ENCODE data around the gene SNTA1.
A peak's percentile ranks its signal among the peaks of the same experiment; 100 is the strongest.
"Not testable (repeated sequence)": the region's sequence is repeated elsewhere in the genome, so short reads cannot be mapped to it uniquely, and the experiment has no call there.

Gene SNTA1

GRCh38 chr20:33391722-33392415 lies 51.7 kb downstream of the SNTA1 start:
- no peak overlapping the region for H3K4me3 ChIP-seq (ENCODE audit: low read depth, low read length)
- DNase-seq (ENCODE audit: low read depth, low spot score): peak; percentile 71
- TF ChIP-seq, protein P1, sequence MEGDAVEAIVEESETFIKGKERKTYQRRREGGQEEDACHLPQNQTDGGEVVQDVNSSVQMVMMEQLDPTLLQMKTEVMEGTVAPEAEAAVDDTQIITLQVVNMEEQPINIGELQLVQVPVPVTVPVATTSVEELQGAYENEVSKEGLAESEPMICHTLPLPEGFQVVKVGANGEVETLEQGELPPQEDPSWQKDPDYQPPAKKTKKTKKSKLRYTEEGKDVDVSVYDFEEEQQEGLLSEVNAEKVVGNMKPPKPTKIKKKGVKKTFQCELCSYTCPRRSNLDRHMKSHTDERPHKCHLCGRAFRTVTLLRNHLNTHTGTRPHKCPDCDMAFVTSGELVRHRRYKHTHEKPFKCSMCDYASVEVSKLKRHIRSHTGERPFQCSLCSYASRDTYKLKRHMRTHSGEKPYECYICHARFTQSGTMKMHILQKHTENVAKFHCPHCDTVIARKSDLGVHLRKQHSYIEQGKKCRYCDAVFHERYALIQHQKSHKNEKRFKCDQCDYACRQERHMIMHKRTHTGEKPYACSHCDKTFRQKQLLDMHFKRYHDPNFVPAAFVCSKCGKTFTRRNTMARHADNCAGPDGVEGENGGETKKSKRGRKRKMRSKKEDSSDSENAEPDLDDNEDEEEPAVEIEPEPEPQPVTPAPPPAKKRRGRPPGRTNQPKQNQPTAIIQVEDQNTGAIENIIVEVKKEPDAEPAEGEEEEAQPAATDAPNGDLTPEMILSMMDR (IDR thresholded peaks at IDR 0.05; ENCODE audit: low read depth, low read length): no peak
- in situ Hi-C loops (cut with HindIII; ENCODE audit: low sequenced_read_pairs): no loop called here

GRCh38 chr20:33389326-33389725 lies 54.2 kb downstream of the SNTA1 start:
- DNase-seq (ENCODE audit: low read depth, low spot score); in situ Hi-C loops (cut with HindIII; ENCODE audit: low sequenced_read_pairs); H3K4me3 ChIP-seq (ENCODE audit: low read depth, low read length): not testable (repeated sequence)

GRCh38 chr20:33388268-33388667 lies 55.3 kb downstream of the SNTA1 start:
- H3K4me3 ChIP-seq (ENCODE audit: low read depth, low read length): no peak overlapping the region
- in situ Hi-C loops (cut with HindIII; ENCODE audit: low sequenced_read_pairs): no loop called here
- DNase-seq (ENCODE audit: low read depth, low spot score): no peak
- TF ChIP-seq, protein P1 (IDR thresholded peaks at IDR 0.05; ENCODE audit: low read depth, low read length): no peak

DNA sequence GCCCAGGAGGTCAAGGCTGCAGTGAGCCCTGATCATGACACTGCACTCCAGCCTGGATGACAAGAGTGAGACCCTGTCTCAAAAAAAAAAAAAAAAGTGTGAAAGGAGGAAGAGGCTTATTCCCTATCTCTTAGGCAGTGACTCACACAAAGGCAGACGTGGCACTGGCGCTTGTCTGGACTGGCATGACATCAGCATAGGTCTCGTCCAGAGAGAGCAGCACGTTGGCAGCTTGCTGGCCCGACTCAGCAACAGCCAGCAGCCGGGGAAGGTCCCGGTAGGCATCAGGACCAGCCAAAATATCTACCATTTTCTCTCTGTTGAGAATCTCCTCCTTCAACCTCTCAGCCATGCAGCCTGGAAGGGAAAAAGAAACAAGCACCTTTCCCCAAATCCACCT lies 56.4 kb downstream of the SNTA1 start:
- H3K4me3 ChIP-seq (ENCODE audit: low read depth, low read length): no peak overlapping the region
- TF ChIP-seq, protein P1 (IDR thresholded peaks at IDR 0.05; ENCODE audit: low read depth, low read length): no peak
- no peak for DNase-seq (ENCODE audit: low read depth, low spot score)
- in situ Hi-C loops (cut with HindIII; ENCODE audit: low sequenced_read_pairs): no loop called here

DNA sequence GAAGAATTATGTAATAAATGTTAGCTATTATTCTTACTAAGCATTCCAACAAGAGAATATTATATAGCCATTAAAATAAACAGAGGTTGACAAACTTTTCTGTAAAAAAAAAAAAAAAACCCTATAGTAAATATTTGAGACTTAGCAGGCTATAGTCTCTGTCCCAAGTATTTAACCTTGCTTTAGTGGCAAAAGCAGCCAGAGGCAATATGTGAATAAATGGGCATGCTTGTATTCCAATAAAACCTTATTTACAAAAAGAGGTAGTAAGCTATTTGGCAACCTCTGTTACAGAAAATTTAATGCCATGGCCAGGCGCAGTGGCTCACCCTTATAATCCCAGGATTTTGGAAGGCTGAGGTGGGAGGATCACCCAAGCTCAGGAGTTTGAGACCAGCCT lies 56.9 kb downstream of the SNTA1 start:
- in situ Hi-C loops (cut with HindIII; ENCODE audit: low sequenced_read_pairs): no loop called here
- H3K4me3 ChIP-seq (ENCODE audit: low read depth, low read length): no peak overlapping the region
- DNase-seq (ENCODE audit: low read depth, low spot score): no peak
- TF ChIP-seq, protein P1 (IDR thresholded peaks at IDR 0.05; ENCODE audit: low read depth, low read length): no peak

DNA sequence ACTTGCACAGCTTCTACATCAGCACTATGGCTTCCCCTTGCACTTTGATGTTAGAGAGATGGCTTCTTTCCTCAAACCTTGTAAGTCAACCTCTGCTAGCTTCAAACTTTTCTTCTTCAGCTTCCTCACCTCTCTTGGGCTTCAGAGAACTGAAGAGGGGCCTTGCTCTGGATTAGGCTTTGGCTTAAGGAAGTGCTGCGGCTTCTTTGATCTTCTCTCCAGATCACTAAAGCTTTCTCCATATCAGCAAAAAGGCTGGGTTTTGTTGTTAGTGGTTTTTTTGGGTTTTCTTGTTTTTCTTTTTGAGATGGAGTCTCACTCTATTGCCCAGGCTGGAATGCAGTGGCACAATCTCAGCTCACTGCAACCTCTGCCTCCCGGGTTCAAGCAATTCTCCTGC lies 66.2 kb downstream of the SNTA1 start:
- no peak overlapping the region for H3K4me3 ChIP-seq (ENCODE audit: low read depth, low read length)
- DNase-seq (ENCODE audit: low read depth, low spot score): no peak
- in situ Hi-C loops (cut with HindIII; ENCODE audit: low sequenced_read_pairs): no loop called here
- TF ChIP-seq, protein P1 (IDR thresholded peaks at IDR 0.05; ENCODE audit: low read depth, low read length): no peak

GRCh38 chr20:33373735-33374605 lies 69.6 kb downstream of the SNTA1 start:
- in situ Hi-C loops (cut with HindIII; ENCODE audit: low sequenced_read_pairs): no loop called here
- DNase-seq (ENCODE audit: low read depth, low spot score): peak; percentile 71
- TF ChIP-seq, protein P1 (IDR thresholded peaks at IDR 0.05; ENCODE audit: low read depth, low read length): no peak
- H3K4me3 ChIP-seq (ENCODE audit: low read depth, low read length): no peak overlapping the region

Measured in astrocyte of the spinal cord (primary cell).